Stimulated activated effector memory CD8-positive, alpha-beta T cell treated with anti-CD3 and anti-CD28 coated beads, Interleukin-12 subunit alpha, Interleukin-12 subunit beta, amount 100 ng/mL, for 72 hours (primary cell): ENCODE data around the gene NAT10.
A peak's percentile ranks its signal among the peaks of the same experiment; 100 is the strongest.
"Not testable (repeated sequence)": the region's sequence is repeated elsewhere in the genome, so short reads cannot be mapped to it uniquely, and the experiment has no call there.

Experiments used
- ATAC-seq: fragments of 150-1000 bp; cut with Tn5 transposase; 2 replicates; pipeline ENCODE4 v1.10.0; 2021
- DNase-seq, 2 donors: peaks; one replicate each; pipeline ENCODE4 v3.0.0; 2021 to 2022; ENCODE audit warnings: low spot score in 2 of 2
- H3K27ac Mint-ChIP-seq: one replicate; pipeline ENCODE4 v1.8.0; 2022; ENCODE audit warnings: mild to moderate bottlenecking, mixed read lengths
- H3K36me3 Mint-ChIP-seq: one replicate; pipeline ENCODE4 v1.8.0; 2022; ENCODE audit warnings: mild to moderate bottlenecking, mixed read lengths
- H3K4me1 Mint-ChIP-seq: one replicate; pipeline ENCODE4 v1.8.0; 2022; ENCODE audit warnings: mixed read lengths
- H3K4me3 Mint-ChIP-seq: one replicate; pipeline ENCODE4 v1.8.0; 2022; ENCODE audit warnings: mild to moderate bottlenecking, mixed read lengths
- H3K9me3 Mint-ChIP-seq: one replicate; pipeline ENCODE4 v1.8.0; 2022; ENCODE audit warnings: mixed read lengths

The NAT10 gene

GRCh38 chr11:34084637-34085036, 20.8 kb upstream of the NAT10 start:
- no peak overlapping the region for H3K4me3 Mint-ChIP-seq
- DNase-seq (no peak), ATAC-seq (no peak)
- peaks cover 100% of the 10 kb centered on the region for H3K36me3 Mint-ChIP-seq
- peaks cover 20% of the 10 kb centered on the region for H3K4me1 Mint-ChIP-seq
- H3K9me3 Mint-ChIP-seq, result no peaks in the 10 kb centered on the region
- H3K27ac Mint-ChIP-seq, result peak overlapping the region; percentile 81

GRCh38 chr11:34086554-34087283, 18.7 kb upstream of the NAT10 start:
- ATAC-seq, result peak; percentile 67
- Mint-ChIP-seq H3K36me3 (peaks cover 100% of the 10 kb centered on the region), H3K4me1 (peaks cover 20% of the 10 kb centered on the region), H3K9me3 (no peaks in the 10 kb centered on the region), H3K4me3 (no peak overlapping the region), H3K27ac (peak overlapping the region; percentile 72)
- no peak for DNase-seq

GRCh38 chr11:34091825-34092224, 13.6 kb upstream of the NAT10 start:
- Mint-ChIP-seq H3K9me3 (no peaks in the 10 kb centered on the region), H3K4me3 (no peak overlapping the region), H3K27ac (peak overlapping the region; percentile 32), H3K36me3 (peaks cover 100% of the 10 kb centered on the region), H3K4me1 (peaks cover 6% of the 10 kb centered on the region)
- ATAC-seq (no peak), DNase-seq (no peak)

- DNase-seq, H3K4me1 Mint-ChIP-seq, H3K4me3 Mint-ChIP-seq, ATAC-seq, H3K9me3 Mint-ChIP-seq: not testable (repeated sequence)
- Mint-ChIP-seq H3K27ac (peak overlapping the region; percentile 68), H3K36me3 (peaks cover 100% of the 10 kb centered on the region)
These were observed 10.5 kb upstream of the NAT10 start for GRCh38 chr11:34094900-34095299.

- Mint-ChIP-seq H3K4me3 (no peak overlapping the region), H3K4me1 (peaks cover under 1% of the 10 kb centered on the region), H3K27ac (no peak overlapping the region), H3K36me3 (peaks cover 90% of the 10 kb centered on the region), H3K9me3 (no peaks in the 10 kb centered on the region)
- no peak for DNase-seq
- no peak for ATAC-seq
These were observed 6.6 kb upstream of the NAT10 start for GRCh38 chr11:34098813-34099212.

GRCh38 chr11:34104680-34105078, 750 bp upstream of the NAT10 start:
- peaks cover 90% of the 10 kb centered on the region for H3K36me3 Mint-ChIP-seq
- peak overlapping the region; percentile 99 for H3K27ac Mint-ChIP-seq
- H3K4me1 Mint-ChIP-seq, result peaks cover 40% of the 10 kb centered on the region
- DNase-seq (no peak), ATAC-seq (no peak)
- peak overlapping the region; percentile 93 for H3K4me3 Mint-ChIP-seq
- H3K9me3 Mint-ChIP-seq, result no peaks in the 10 kb centered on the region

GRCh38 chr11:34105957-34106504, 602 bp downstream of the NAT10 start:
- H3K27ac Mint-ChIP-seq, result peak overlapping the region; percentile 99
- H3K4me3 Mint-ChIP-seq, result peak overlapping the region; percentile 93
- no peaks in the 10 kb centered on the region for H3K9me3 Mint-ChIP-seq
- H3K4me1 Mint-ChIP-seq, result peaks cover 40% of the 10 kb centered on the region
- DNase-seq (no peak), ATAC-seq (no peak)
- peaks cover 90% of the 10 kb centered on the region for H3K36me3 Mint-ChIP-seq

- no peak overlapping the region for H3K27ac Mint-ChIP-seq
- no peaks in the 10 kb centered on the region for H3K9me3 Mint-ChIP-seq
- peaks cover 100% of the 10 kb centered on the region for H3K36me3 Mint-ChIP-seq
- ATAC-seq (no peak), DNase-seq (no peak)
- no peak overlapping the region for H3K4me3 Mint-ChIP-seq
- H3K4me1 Mint-ChIP-seq, result peaks cover 23% of the 10 kb centered on the region
These were observed 6.4 kb downstream of the NAT10 start for GRCh38 chr11:34111722-34112270.

GRCh38 chr11:34114014-34114413, 8.6 kb downstream of the NAT10 start:
- H3K4me3 Mint-ChIP-seq, result no peak overlapping the region
- peaks cover 100% of the 10 kb centered on the region for H3K36me3 Mint-ChIP-seq
- DNase-seq (no peak), ATAC-seq (no peak)
- peaks cover 17% of the 10 kb centered on the region for H3K4me1 Mint-ChIP-seq
- no peaks in the 10 kb centered on the region for H3K9me3 Mint-ChIP-seq
- no peak overlapping the region for H3K27ac Mint-ChIP-seq

- ATAC-seq (no peak), DNase-seq (no peak)
- Mint-ChIP-seq H3K4me3 (no peak overlapping the region), H3K36me3 (peaks cover 100% of the 10 kb centered on the region), H3K9me3 (no peaks in the 10 kb centered on the region), H3K27ac (no peak overlapping the region), H3K4me1 (peaks cover 13% of the 10 kb centered on the region)
These were observed 9.0 kb downstream of the NAT10 start for GRCh38 chr11:34114471-34114870.

GRCh38 chr11:34120651-34121050, 15.2 kb downstream of the NAT10 start:
- ATAC-seq (no peak), DNase-seq (no peak)
- Mint-ChIP-seq H3K4me1 (peaks cover 8% of the 10 kb centered on the region), H3K27ac (no peak overlapping the region), H3K4me3 (no peak overlapping the region), H3K9me3 (no peaks in the 10 kb centered on the region), H3K36me3 (peaks cover 100% of the 10 kb centered on the region)

- Mint-ChIP-seq H3K4me1 (peaks cover 6% of the 10 kb centered on the region), H3K4me3 (no peak overlapping the region), H3K9me3 (no peaks in the 10 kb centered on the region), H3K27ac (no peak overlapping the region), H3K36me3 (peaks cover 100% of the 10 kb centered on the region)
- DNase-seq (no peak), ATAC-seq (no peak)
These were observed 19.6 kb downstream of the NAT10 start for GRCh38 chr11:34124885-34125668.

- H3K4me3 Mint-ChIP-seq, result no peak overlapping the region
- H3K27ac Mint-ChIP-seq, result peak overlapping the region; percentile 78
- H3K36me3 Mint-ChIP-seq, result peaks cover 100% of the 10 kb centered on the region
These were observed 21.8 kb downstream of the NAT10 start for GRCh38 chr11:34126959-34127848.

GRCh38 chr11:34128824-34129223, 23.4 kb downstream of the NAT10 start:
- H3K36me3 Mint-ChIP-seq, result peaks cover 100% of the 10 kb centered on the region
- H3K4me3 Mint-ChIP-seq, result no peak overlapping the region
- no peaks in the 10 kb centered on the region for H3K4me1 Mint-ChIP-seq
- H3K27ac Mint-ChIP-seq, result no peak overlapping the region
- DNase-seq, result no peak
- no peak for ATAC-seq
- H3K9me3 Mint-ChIP-seq, result no peaks in the 10 kb centered on the region

More at GRCh38 chr11:34126959-34127848, 21.8 kb downstream of the NAT10 start:
- ATAC-seq (no peak), DNase-seq (no peak)
- Mint-ChIP-seq H3K9me3 (no peaks in the 10 kb centered on the region), H3K4me1 (no peaks in the 10 kb centered on the region)
